GM13976 (cell line): Measurements from ENCODE around the gene MVK.

Source experiments
- DNase-seq: peaks from one replicate; pipeline ENCODE4 v3.0.0; 2012; ENCODE audit warnings: low spot score
- in situ Hi-C: fragments of 300-500 bp; cut with MboI; formaldehyde crosslinking; loops from one replicate; pipeline ENCODE4 v1.12.0; 2022; ENCODE audit warnings: low sequenced_read_pairs, mixed read lengths, inconsistent platforms; ENCODE audit not compliant: unreplicated experiment
- TF ChIP-seq, protein P1 (sequence below): IDR thresholded peaks from 2 replicates; pipeline ENCODE4 v1.5.1; 2012; ENCODE audit warnings: borderline replicate concordance, mild to moderate bottlenecking; ENCODE audit not compliant: insufficient read depth; ENCODE audit errors: extremely low read depth, missing control alignments, control extremely low read depth

The MVK gene

DNA sequence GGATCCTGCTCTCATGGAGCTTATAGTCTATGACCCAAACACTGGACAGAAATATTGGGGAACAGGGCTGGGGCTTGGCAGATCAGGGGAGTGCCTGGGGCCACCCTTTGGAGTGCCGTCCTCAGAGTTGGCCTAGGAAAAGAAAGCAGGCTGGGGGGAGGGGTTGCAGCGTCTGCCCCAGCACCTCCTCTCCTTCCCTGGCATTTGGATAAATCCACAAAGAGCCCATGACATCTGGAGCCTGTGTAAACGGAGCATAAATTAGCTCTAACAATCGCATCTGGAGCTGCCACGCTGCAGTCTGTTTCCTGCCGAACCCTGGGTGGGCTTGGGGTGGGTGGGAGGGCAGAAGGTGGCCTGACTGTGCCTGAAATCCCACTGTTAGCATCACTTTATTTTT is 63.8 kb downstream of the MVK start:
- in situ Hi-C loops = no loop called here
- TF ChIP-seq, protein P1, sequence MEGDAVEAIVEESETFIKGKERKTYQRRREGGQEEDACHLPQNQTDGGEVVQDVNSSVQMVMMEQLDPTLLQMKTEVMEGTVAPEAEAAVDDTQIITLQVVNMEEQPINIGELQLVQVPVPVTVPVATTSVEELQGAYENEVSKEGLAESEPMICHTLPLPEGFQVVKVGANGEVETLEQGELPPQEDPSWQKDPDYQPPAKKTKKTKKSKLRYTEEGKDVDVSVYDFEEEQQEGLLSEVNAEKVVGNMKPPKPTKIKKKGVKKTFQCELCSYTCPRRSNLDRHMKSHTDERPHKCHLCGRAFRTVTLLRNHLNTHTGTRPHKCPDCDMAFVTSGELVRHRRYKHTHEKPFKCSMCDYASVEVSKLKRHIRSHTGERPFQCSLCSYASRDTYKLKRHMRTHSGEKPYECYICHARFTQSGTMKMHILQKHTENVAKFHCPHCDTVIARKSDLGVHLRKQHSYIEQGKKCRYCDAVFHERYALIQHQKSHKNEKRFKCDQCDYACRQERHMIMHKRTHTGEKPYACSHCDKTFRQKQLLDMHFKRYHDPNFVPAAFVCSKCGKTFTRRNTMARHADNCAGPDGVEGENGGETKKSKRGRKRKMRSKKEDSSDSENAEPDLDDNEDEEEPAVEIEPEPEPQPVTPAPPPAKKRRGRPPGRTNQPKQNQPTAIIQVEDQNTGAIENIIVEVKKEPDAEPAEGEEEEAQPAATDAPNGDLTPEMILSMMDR = no peak
- DNase-seq = no peak

DNA sequence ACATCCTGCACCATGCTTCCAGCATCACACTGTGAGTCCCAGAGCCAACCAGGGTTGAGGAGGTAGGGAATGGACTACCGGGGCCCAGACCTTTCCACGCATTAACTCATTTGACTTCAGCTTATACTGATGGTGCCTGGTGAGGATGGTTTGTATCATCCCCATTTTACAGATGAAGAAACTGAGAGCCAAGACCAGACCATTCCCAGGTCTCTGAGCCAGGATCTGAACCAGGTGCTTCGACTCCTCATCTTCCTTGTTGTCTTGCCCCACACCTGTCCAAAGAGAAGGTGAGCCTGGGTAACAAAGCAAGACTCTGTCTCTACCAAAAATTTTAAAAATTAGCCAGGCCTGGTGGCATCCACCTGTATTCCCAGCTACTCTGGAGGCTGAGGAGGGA is 64.4 kb downstream of the MVK start:
- in situ Hi-C loops = no loop called here
- no peak for DNase-seq
- TF ChIP-seq, protein P1 = no peak

DNA sequence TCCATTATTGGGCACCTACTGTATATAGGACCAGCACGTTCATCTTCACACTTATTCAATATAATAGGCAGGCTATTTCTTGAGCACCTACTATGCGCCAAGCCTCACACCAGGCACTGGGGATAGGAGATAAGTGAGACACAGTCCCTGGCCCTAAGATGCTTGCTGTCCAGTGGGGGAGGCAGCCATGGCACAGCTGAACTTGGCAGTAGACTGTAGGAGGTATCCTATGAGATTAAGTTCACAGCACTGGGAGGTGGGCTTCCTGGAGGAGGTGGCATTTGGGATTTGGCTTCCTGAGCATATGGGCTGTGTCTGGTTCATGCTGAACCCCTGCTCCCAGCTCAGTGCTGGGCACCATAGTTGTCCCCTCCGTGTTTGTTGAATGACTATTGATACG is 65.1 kb downstream of the MVK start:
- no peak for DNase-seq
- in situ Hi-C loops = no loop called here
- TF ChIP-seq, protein P1 = no peak

DNA sequence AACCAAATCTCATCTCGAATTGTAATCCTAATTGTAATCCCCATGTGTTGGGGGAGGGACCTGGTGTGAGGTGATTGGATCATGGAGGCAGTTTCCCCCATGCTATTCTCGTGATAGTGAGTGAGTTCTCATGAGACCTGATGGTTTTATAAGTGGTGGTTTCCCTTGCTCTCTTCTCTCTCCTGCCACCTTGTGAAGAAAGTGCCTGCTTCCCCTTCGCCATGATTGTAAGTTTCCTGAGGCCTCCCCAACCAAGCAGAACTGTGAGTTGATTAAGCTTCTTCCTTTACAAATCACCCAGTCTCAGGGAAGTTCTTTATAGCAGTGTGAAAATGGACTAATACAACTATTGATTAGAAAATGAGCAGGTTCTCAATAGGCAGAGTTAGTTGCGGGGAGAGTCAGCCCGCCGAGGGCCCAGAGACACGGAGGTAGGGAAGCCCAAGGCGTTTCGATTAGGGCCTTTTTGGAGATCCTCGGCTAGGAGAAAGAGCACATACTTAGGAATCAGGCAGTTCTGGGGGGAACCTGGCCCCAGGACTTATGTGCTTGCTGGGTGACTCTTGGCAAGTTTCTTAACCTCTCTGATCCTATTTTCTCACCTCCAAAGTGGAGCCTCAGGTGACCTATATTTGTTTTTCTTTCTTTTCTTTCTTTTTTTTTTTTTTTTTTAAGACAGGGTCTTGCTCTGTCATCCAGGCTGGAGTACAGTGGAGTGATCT is 65.7 kb downstream of the MVK start:
- TF ChIP-seq, protein P1 = no peak
- DNase-seq = no peak
- in situ Hi-C loops = no loop called here

GRCh38 chr12:109640961-109641360 is 67.4 kb downstream of the MVK start:
- in situ Hi-C loops = no loop called here
- TF ChIP-seq, protein P1 = no peak
- no peak for DNase-seq

DNA sequence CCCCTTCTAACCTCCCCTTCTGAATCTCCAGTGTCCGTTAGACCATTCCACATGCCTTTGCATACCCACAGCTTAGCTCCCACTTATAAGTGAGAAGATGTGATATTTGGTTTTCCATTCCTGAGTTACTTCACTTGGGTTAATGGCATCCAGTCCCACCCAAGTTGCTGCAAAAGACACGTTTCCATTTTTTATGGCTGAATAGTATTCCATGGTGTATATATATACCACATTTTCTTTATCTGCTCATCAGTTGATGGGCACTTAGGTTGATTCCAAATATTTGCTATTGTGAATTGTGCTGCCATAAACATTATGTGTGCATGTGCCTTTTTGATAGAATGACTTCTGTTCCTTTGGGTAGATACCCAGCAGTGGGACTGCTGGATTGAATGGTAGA is 67.8 kb downstream of the MVK start:
- no peak for DNase-seq
- TF ChIP-seq, protein P1 = no peak
- in situ Hi-C loops = no loop called here
